Activated T-helper 1 cell treated with anti-CD3 and anti-CD28 coated beads, Interleukin-12 subunit alpha, Interleukin-12 subunit beta, Interleukin-2, Interleukin-4 antibody, amounts not matched to agents 30 ng/mL and 10 ng/mL and 1 ng/mL, durations not matched to agents 14 hours and 24 hours and 36 hours (primary cell): ENCODE measurements around the gene MKLN1. TPM values are rescaled to one million over a fixed set of nuclear protein-coding genes. Genes with fewer than 3 reads are reported as not detected.
"Not testable (repeated sequence)": the region's sequence is repeated elsewhere in the genome, so short reads cannot be mapped to it uniquely, and the experiment has no call there.

Experiments
- DNase-seq: peaks from one replicate; pipeline ENCODE4 v3.0.0; 2021; ENCODE audit warnings: low spot score
- H3K27ac Mint-ChIP-seq: one replicate; pipeline ENCODE4 v1.8.0; 2021; ENCODE audit warnings: mild to moderate bottlenecking, mixed read lengths
- H3K27me3 Mint-ChIP-seq: one replicate; pipeline ENCODE4 v1.8.0; 2022; ENCODE audit warnings: mild to moderate bottlenecking, moderate library complexity, mixed read lengths; ENCODE audit not compliant: insufficient read depth
- H3K36me3 Mint-ChIP-seq: one replicate; pipeline ENCODE4 v1.8.0; 2021; ENCODE audit warnings: low read depth, mixed read lengths
- H3K4me1 Mint-ChIP-seq: one replicate; pipeline ENCODE4 v1.8.0; 2021; ENCODE audit warnings: low read depth, mixed read lengths
- H3K4me3 Mint-ChIP-seq: one replicate; pipeline ENCODE4 v1.8.0; 2021; ENCODE audit warnings: mild to moderate bottlenecking, moderate library complexity, mixed read lengths
- H3K9me3 Mint-ChIP-seq: one replicate; pipeline ENCODE4 v1.8.0; 2021; ENCODE audit warnings: mixed read lengths
- intact Hi-C: fragments of 100-400 bp; cut with micrococcal nuclease; formaldehyde crosslinking; loops from one replicate; pipeline ENCODE4 v1.15.1; 2024
- total RNA-seq: library from RNA; stranded (reverse); gene quantifications from 2 replicates; pipeline ENCODE4 v1.2.3, GENCODE V29; 2022

MKLN1 gene
- total RNA-seq, 1 donor from 2014 or later: 34.0 TPM

GRCh38 chr7:131505037-131505620, 177.5 kb downstream of the MKLN1 start:
- H3K36me3 Mint-ChIP-seq, H3K4me3 Mint-ChIP-seq, DNase-seq, H3K27me3 Mint-ChIP-seq, H3K9me3 Mint-ChIP-seq, intact Hi-C loops: not testable (repeated sequence)
- Mint-ChIP-seq H3K4me1 (peaks cover 56% of the 10 kb centered on the region), H3K27ac (peak overlapping the region; percentile 30)

GRCh38 chr7:131505636-131506557, 178.2 kb downstream of the MKLN1 start:
- Mint-ChIP-seq H3K36me3 (no peaks in the 10 kb centered on the region), H3K4me3 (no peak overlapping the region), H3K4me1 (peaks cover 49% of the 10 kb centered on the region), H3K27ac (no peak overlapping the region), H3K9me3 (no peaks in the 10 kb centered on the region), H3K27me3 (peaks cover 6% of the 10 kb centered on the region)
- no peak for DNase-seq
- intact Hi-C loops: no loop called here

- no peaks in the 10 kb centered on the region for H3K9me3 Mint-ChIP-seq
- peaks cover 6% of the 10 kb centered on the region for H3K27me3 Mint-ChIP-seq
- intact Hi-C loops: no loop called here
Measured at GRCh38 chr7:131506597-131506996, 178.9 kb downstream of the MKLN1 start.

GRCh38 chr7:131507592-131508331, 180.1 kb downstream of the MKLN1 start:
- Mint-ChIP-seq H3K4me1 (peaks cover 37% of the 10 kb centered on the region), H3K4me3 (no peak overlapping the region), H3K9me3 (no peaks in the 10 kb centered on the region), H3K27me3 (peaks cover 6% of the 10 kb centered on the region), H3K27ac (no peak overlapping the region), H3K36me3 (no peaks in the 10 kb centered on the region)
- intact Hi-C loops: loop anchor here (1.0 kb wide), 1 partner anchor 147 kb away; no protein-coding TSS in a partner anchor
- DNase-seq: peak; percentile 67

More at GRCh38 chr7:131506597-131506996, 178.9 kb downstream of the MKLN1 start:
- Mint-ChIP-seq H3K4me1 (peaks cover 42% of the 10 kb centered on the region), H3K27ac (no peak overlapping the region), H3K36me3 (no peaks in the 10 kb centered on the region), H3K4me3 (no peak overlapping the region)
- DNase-seq: no peak

GRCh38 chr7:131508754-131509486, 181.2 kb downstream of the MKLN1 start:
- H3K4me3 Mint-ChIP-seq: no peak overlapping the region
- peaks cover 41% of the 10 kb centered on the region for H3K4me1 Mint-ChIP-seq
- no peaks in the 10 kb centered on the region for H3K36me3 Mint-ChIP-seq
- intact Hi-C loops: loop anchor here (1.0 kb wide), 1 partner anchor 145 kb away; no protein-coding TSS in a partner anchor
- H3K9me3 Mint-ChIP-seq: no peaks in the 10 kb centered on the region
- H3K27me3 Mint-ChIP-seq: peaks cover 9% of the 10 kb centered on the region
- no peak for DNase-seq
- no peak overlapping the region for H3K27ac Mint-ChIP-seq

- no peak for DNase-seq
- no peaks in the 10 kb centered on the region for H3K9me3 Mint-ChIP-seq
- peaks cover 9% of the 10 kb centered on the region for H3K27me3 Mint-ChIP-seq
- no peak overlapping the region for H3K4me3 Mint-ChIP-seq
- no peaks in the 10 kb centered on the region for H3K36me3 Mint-ChIP-seq
- intact Hi-C loops: no loop called here
- H3K4me1 Mint-ChIP-seq: peaks cover 38% of the 10 kb centered on the region
- no peak overlapping the region for H3K27ac Mint-ChIP-seq
Measured at GRCh38 chr7:131509781-131510180, 182.1 kb downstream of the MKLN1 start.

GRCh38 chr7:131511071-131511470, 183.4 kb downstream of the MKLN1 start:
- H3K9me3 Mint-ChIP-seq: no peaks in the 10 kb centered on the region
- peaks cover 9% of the 10 kb centered on the region for H3K27me3 Mint-ChIP-seq
- no peaks in the 10 kb centered on the region for H3K36me3 Mint-ChIP-seq
- H3K27ac Mint-ChIP-seq: no peak overlapping the region
- H3K4me3 Mint-ChIP-seq: no peak overlapping the region
- peaks cover 34% of the 10 kb centered on the region for H3K4me1 Mint-ChIP-seq
- no peak for DNase-seq
- intact Hi-C loops: no loop called here

- H3K36me3 Mint-ChIP-seq: no peaks in the 10 kb centered on the region
- H3K27ac Mint-ChIP-seq: no peak overlapping the region
- no peak for DNase-seq
- H3K4me1 Mint-ChIP-seq: peaks cover 34% of the 10 kb centered on the region
- intact Hi-C loops: loop anchor here (2.0 kb wide), 1 partner anchor 615 kb away; no protein-coding TSS in a partner anchor
- peaks cover 9% of the 10 kb centered on the region for H3K27me3 Mint-ChIP-seq
- H3K4me3 Mint-ChIP-seq: no peak overlapping the region
- no peaks in the 10 kb centered on the region for H3K9me3 Mint-ChIP-seq
Measured at GRCh38 chr7:131511774-131512535, 184.3 kb downstream of the MKLN1 start.

GRCh38 chr7:131513245-131514061, 185.8 kb downstream of the MKLN1 start:
- H3K4me3 Mint-ChIP-seq: no peak overlapping the region

GRCh38 chr7:131515471-131515870, 187.8 kb downstream of the MKLN1 start:
- intact Hi-C loops, H3K36me3 Mint-ChIP-seq, H3K27me3 Mint-ChIP-seq, H3K27ac Mint-ChIP-seq, H3K4me3 Mint-ChIP-seq, DNase-seq, H3K9me3 Mint-ChIP-seq: not testable (repeated sequence)
- peaks cover 17% of the 10 kb centered on the region for H3K4me1 Mint-ChIP-seq

More at GRCh38 chr7:131513245-131514061, 185.8 kb downstream of the MKLN1 start:
- Mint-ChIP-seq H3K36me3 (no peaks in the 10 kb centered on the region), H3K9me3 (no peaks in the 10 kb centered on the region), H3K27me3 (peaks cover 12% of the 10 kb centered on the region), H3K27ac (peak overlapping the region; percentile 25), H3K4me1 (peaks cover 23% of the 10 kb centered on the region)
- peak; percentile 71 for DNase-seq
- intact Hi-C loops: loop anchor here (1.0 to 2.0 kb wide), 3 partner anchors 444 to 617 kb away; no protein-coding TSS in a partner anchor

GRCh38 chr7:131517218-131517923, 189.7 kb downstream of the MKLN1 start:
- DNase-seq: no peak
- H3K27me3 Mint-ChIP-seq: peaks cover 10% of the 10 kb centered on the region
- H3K4me3 Mint-ChIP-seq: no peak overlapping the region
- H3K27ac Mint-ChIP-seq: no peak overlapping the region
- H3K9me3 Mint-ChIP-seq: no peaks in the 10 kb centered on the region
- intact Hi-C loops: no loop called here
- no peaks in the 10 kb centered on the region for H3K36me3 Mint-ChIP-seq
- peaks cover 12% of the 10 kb centered on the region for H3K4me1 Mint-ChIP-seq
